ACC112 (cell line): ENCODE measurements around the gene RGS16.

Experiments used
- H2AFZ ChIP-seq: fragments of 200-600 bp; sonication (generic); one replicate; pipeline ENCODE4 v1.6.0; 2017; ENCODE audit warnings: antibody characterized with exemption, low read length; ENCODE audit not compliant: unreplicated experiment
- H3K27ac ChIP-seq: fragments of 200-600 bp; sonication (generic); 2 replicates; pipeline ENCODE4 v1.5.1; 2014; ENCODE audit warnings: low read depth, mild to moderate bottlenecking, antibody characterized with exemption, low read length, moderate library complexity
- H3K27me3 ChIP-seq: fragments of 200-600 bp; sonication (generic); 2 replicates; pipeline ENCODE4 v1.6.1; 2014; ENCODE audit warnings: mild to moderate bottlenecking, antibody characterized with exemption, low read length, moderate library complexity, mixed read lengths; ENCODE audit not compliant: insufficient read depth
- H3K36me3 ChIP-seq: fragments of 200-600 bp; sonication (generic); 2 replicates; pipeline ENCODE4 v1.6.1; 2016; ENCODE audit warnings: mild to moderate bottlenecking, antibody characterized with exemption, low read length, moderate library complexity, mixed read lengths; ENCODE audit not compliant: insufficient read depth
- H3K4me1 ChIP-seq: fragments of 200-600 bp; sonication (generic); one replicate; pipeline ENCODE4 v1.6.1; 2016; ENCODE audit warnings: low read length, mixed read lengths; ENCODE audit not compliant: insufficient read depth, unreplicated experiment, control insufficient read depth
- H3K4me3 ChIP-seq: fragments of 200-600 bp; sonication (generic); 2 replicates; pipeline ENCODE4 v1.5.1; 2014; ENCODE audit warnings: mild to moderate bottlenecking, low read depth, low read length
- H3K79me2 ChIP-seq: fragments of 200-600 bp; sonication (generic); one replicate; pipeline ENCODE4 v1.6.0; 2016; ENCODE audit warnings: low read length; ENCODE audit not compliant: control insufficient read depth, unreplicated experiment, insufficient read depth

The RGS16 gene

DNA sequence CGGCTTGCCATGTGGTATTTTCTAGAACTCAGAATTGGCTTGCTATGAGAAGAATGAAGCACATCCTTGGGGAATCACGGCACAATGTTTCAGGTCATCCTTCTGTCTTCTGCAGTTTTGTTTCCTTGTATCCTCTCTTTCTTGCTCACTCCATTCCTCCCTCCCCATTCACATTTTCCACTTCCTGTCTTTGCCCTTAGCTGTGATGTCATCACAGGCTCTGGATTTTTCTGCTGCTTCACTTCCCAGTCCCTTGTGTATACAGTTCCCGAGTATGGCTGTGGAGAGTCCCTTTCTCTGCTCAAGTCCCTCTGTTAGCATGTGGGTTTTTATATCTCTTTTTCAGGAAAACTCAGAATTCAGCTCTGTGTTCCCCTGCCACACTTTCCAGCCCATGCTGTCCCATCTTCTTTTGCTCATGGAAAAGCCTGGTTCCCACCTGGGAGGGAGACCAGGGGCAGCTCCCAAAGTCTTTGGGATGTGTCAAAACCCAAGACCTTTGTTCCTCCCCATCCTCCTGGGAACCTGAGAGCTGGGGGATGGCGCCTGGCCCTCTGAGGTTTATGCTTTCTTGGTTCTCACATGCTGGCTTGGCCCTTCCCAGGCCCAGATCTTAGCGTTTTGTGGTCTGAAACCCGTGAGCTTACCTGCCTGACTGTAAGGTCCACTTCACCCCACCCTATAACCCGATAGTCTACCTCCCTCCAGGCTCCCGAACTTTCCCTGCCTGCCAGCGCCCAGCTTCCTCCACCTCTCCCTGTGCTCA is 4.8 kb upstream of the RGS16 start:
- Histone ChIP-seq H3K36me3 (no peaks in the 10 kb centered on the region), H3K4me1 (peaks cover 13% of the 10 kb centered on the region), H3K79me2 (no peaks in the 10 kb centered on the region), H2AFZ (peak overlapping the region; percentile 47), H3K27ac (no peak overlapping the region), H3K27me3 (no peaks in the 10 kb centered on the region), H3K4me3 (no peak overlapping the region)

- Histone ChIP-seq H3K36me3 (no peaks in the 10 kb centered on the region), H3K4me3 (no peak overlapping the region), H2AFZ (no peak overlapping the region), H3K4me1 (peaks cover 14% of the 10 kb centered on the region), H3K79me2 (no peaks in the 10 kb centered on the region), H3K27me3 (peaks cover 5% of the 10 kb centered on the region; the same call in 1 of the 2 replicates), H3K27ac (no peak overlapping the region)
Observed at GRCh38 chr1:182608236-182608635, 4.0 kb upstream of the RGS16 start.

DNA sequence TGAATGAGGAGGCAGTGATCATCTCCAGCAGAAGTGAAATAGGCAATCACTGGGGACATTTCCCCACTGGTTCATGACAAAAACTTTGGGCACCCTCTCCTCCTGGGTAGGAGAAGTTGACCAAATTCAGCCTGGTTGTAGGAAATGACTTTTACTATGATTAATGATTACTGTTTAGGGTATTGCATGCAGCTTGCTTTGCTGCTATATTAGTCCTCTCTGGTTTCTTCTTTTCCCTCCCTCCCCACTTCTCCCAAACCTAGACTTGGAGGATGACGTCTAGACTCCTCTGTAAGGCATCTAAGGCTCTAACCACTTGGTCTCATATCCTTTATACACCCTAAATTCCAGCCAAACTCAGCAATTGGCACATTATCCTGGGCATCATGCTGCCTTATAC is 3.4 kb upstream of the RGS16 start:
- H3K27me3 ChIP-seq, result peaks cover 11% of the 10 kb centered on the region; the same call in 1 of the 2 replicates
- H3K27ac ChIP-seq, result no peak overlapping the region
- no peak overlapping the region for H3K4me3 ChIP-seq
- H3K79me2 ChIP-seq, result no peaks in the 10 kb centered on the region
- H2AFZ ChIP-seq, result no peak overlapping the region
- peaks cover 15% of the 10 kb centered on the region for H3K4me1 ChIP-seq
- H3K36me3 ChIP-seq, result no peaks in the 10 kb centered on the region

GRCh38 chr1:182603646-182604174 is 479 bp downstream of the RGS16 start:
- H3K36me3 ChIP-seq, result no peaks in the 10 kb centered on the region
- H3K4me3 ChIP-seq, result peak overlapping the region; percentile 71
- peaks cover 10% of the 10 kb centered on the region for H3K4me1 ChIP-seq
- H2AFZ ChIP-seq, result no peak overlapping the region
- H3K27ac ChIP-seq, result no peak overlapping the region
- peaks cover 11% of the 10 kb centered on the region; the same call in 1 of the 2 replicates for H3K27me3 ChIP-seq
- no peaks in the 10 kb centered on the region for H3K79me2 ChIP-seq

DNA sequence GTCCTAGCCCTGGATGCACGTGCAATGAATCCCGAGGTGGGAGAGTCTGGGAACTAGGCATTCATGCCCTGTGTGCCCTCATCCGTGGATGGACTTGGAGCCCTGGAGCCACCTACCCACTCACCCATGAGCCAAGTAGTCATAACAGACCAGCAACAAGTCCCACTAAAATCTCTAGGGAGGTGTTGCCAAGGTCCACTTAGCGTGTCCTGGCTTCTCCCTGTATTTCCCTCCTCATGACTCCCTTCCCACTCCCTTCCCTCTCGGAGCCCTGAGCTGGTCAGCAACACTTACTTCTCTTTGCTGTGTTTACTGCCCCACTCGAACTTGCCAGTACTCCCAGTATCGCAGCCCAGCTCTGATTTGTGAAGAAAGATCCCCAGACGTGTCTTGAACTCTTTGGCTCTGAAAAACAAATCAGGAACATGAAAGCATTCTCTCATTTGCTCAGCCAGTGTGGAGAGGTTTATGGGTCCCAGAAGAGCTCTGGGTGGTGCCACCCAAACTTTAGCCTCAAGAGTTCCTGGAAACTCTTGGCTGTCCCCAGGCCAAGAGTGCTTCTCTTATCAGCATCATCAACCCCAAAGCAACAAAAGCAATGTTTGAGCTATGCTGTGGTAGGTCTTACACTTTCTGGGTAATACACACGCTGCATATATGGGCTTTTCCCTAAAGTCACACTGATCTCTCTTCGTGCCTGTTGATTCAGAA is 1.1 kb downstream of the RGS16 start:
- peak overlapping the region; percentile 71 for H3K4me3 ChIP-seq
- H3K79me2 ChIP-seq, result no peaks in the 10 kb centered on the region
- no peaks in the 10 kb centered on the region for H3K36me3 ChIP-seq
- H3K4me1 ChIP-seq, result peaks cover 6% of the 10 kb centered on the region
- H2AFZ ChIP-seq, result no peak overlapping the region
- H3K27ac ChIP-seq, result no peak overlapping the region
- peaks cover 11% of the 10 kb centered on the region; the same call in 1 of the 2 replicates for H3K27me3 ChIP-seq

DNA sequence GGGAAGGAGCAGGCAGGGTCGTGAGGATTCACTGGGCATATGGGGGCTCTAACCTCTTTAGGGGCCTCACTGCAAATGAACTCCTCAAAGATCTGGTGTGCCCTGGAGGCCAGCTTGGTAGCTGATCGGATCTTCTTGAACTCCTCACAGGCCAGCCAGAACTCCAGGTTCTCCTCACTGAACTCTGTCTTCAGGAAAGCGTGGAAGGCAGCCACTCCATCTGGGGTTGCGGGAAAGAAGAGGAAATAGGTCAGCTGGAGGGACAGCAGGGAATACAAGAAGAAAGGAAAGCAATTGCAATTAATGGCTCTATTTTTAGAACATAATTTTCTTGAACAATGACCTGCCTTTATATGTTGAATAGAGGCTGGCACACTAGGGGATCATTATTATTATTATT is 2.3 kb downstream of the RGS16 start:
- H3K27ac ChIP-seq, result no peak overlapping the region
- no peaks in the 10 kb centered on the region for H3K36me3 ChIP-seq
- H2AFZ ChIP-seq, result no peak overlapping the region
- peaks cover 11% of the 10 kb centered on the region; the same call in 1 of the 2 replicates for H3K27me3 ChIP-seq
- H3K79me2 ChIP-seq, result no peaks in the 10 kb centered on the region
- peaks cover 6% of the 10 kb centered on the region for H3K4me1 ChIP-seq
- no peak overlapping the region for H3K4me3 ChIP-seq

GRCh38 chr1:182601416-182601786 is 2.8 kb downstream of the RGS16 start:
- no peaks in the 10 kb centered on the region for H3K79me2 ChIP-seq
- H3K27me3 ChIP-seq, result peaks cover 11% of the 10 kb centered on the region; the same call in 1 of the 2 replicates
- H3K36me3 ChIP-seq, result no peaks in the 10 kb centered on the region
- no peak overlapping the region for H2AFZ ChIP-seq
- H3K4me3 ChIP-seq, result no peak overlapping the region
- no peak overlapping the region for H3K27ac ChIP-seq
- peaks cover 6% of the 10 kb centered on the region for H3K4me1 ChIP-seq

DNA sequence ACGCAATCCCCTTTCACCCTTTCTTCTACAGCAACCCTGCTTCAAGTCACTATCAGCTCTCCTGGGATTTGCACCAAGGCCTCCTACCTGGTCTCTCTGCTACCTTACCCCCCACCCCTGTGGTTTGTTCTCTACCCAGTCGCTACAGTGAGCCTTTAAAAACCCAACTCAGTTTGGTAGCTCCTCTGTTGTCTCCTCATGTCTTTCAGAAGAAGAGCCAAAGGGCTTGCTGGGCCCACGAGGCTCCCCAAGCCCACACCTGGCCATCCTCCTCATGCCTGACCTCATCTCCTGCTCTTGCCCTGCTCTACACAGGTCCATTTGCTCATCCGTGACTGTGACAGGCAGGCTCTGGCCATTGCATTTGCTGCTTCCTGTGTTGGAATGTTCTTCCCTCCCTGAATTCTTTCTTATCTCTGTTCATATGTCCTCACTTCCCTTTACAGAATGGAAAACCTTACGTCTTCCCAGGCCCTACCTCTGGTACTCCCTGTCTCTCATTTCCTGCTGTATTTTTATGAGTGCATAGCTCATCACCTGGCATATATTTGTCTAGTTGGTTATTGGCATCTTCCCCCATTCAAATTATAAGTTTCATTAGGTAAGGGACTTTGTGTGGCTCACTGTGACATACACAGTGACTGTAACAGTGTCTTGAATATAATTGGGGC is 3.3 kb downstream of the RGS16 start:
- H2AFZ ChIP-seq, result no peak overlapping the region
- H3K36me3 ChIP-seq, result no peaks in the 10 kb centered on the region
- peaks cover 11% of the 10 kb centered on the region; the same call in 1 of the 2 replicates for H3K27me3 ChIP-seq
- no peaks in the 10 kb centered on the region for H3K79me2 ChIP-seq
- no peak overlapping the region for H3K27ac ChIP-seq
- H3K4me3 ChIP-seq, result no peak overlapping the region
- H3K4me1 ChIP-seq, result peaks cover 6% of the 10 kb centered on the region

DNA sequence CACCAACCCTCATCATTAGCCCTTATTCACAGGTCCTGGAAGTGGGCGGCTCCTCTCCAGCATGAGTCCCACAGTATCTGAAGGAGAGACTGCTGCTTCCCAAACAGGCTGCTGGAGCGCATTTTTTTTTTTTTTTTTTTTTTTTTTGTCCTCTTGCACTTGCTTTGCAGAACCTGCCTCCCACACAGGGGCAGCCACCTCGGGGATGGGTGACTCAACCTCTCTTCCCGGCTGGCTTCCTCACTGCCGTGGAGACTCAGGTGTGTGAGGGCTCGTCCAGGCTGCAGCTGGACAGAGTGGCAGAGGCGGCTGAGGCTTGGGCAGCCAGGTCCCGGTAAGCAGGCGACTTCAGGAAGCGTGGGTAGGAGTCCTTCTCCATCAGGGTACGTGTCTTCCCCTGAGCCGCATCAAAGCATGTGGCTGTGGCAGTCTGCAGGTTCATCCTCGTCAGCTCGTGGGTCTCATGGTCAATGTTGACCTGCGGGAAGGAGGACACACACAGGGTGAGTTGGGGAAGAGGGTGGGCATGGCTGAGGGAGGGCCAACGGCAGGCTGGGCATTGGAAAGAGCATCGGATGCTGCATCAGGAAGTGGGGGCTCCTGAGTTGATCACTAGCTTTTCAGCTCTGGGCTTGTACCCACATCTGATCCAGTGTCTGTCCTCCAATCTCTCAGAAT is 4.0 kb downstream of the RGS16 start:
- Histone ChIP-seq H3K4me3 (no peak overlapping the region), H2AFZ (no peak overlapping the region), H3K27ac (no peak overlapping the region), H3K36me3 (no peaks in the 10 kb centered on the region), H3K4me1 (peaks cover 6% of the 10 kb centered on the region), H3K27me3 (peaks cover 11% of the 10 kb centered on the region; the same call in 1 of the 2 replicates), H3K79me2 (no peaks in the 10 kb centered on the region)

- Histone ChIP-seq H3K36me3 (no peaks in the 10 kb centered on the region), H3K79me2 (no peaks in the 10 kb centered on the region), H3K27me3 (peaks cover 11% of the 10 kb centered on the region; the same call in 1 of the 2 replicates), H2AFZ (no peak overlapping the region), H3K4me3 (no peak overlapping the region), H3K4me1 (peaks cover 6% of the 10 kb centered on the region), H3K27ac (no peak overlapping the region)
Observed at GRCh38 chr1:182599339-182599738, 4.8 kb downstream of the RGS16 start.
